ENCODE results near the gene LTBP1. TPM values are rescaled to one million over a fixed set of nuclear protein-coding genes. Genes with fewer than 3 reads are reported as not detected.

Gene LTBP1
- total RNA-seq, 1 donor from 2014 or later, result 36.0 TPM

GRCh38 chr2:33409417-33409955 is 462.7 kb downstream of the LTBP1 start:
- H3K27me3 ChIP-seq, result no peaks in the 10 kb centered on the region
- DNase-seq (no peak), ATAC-seq (no peak)
- intact Hi-C loops (cut with DNase I), result no loop called here
- no peaks in the 10 kb centered on the region for H3K36me3 ChIP-seq
- H3K4me1 ChIP-seq, result no peaks in the 10 kb centered on the region
- H3K27ac ChIP-seq, result no peak overlapping the region
- H3K9me3 ChIP-seq, result no peaks in the 10 kb centered on the region
- H3K4me3 ChIP-seq, result no peak overlapping the region
- TF ChIP-seq CTCF (IDR thresholded peaks at IDR 0.05), result no peak

GRCh38 chr2:33411765-33412164 is 465.0 kb downstream of the LTBP1 start:
- Histone ChIP-seq H3K4me1 (no peaks in the 10 kb centered on the region), H3K4me3 (no peak overlapping the region), H3K9me3 (no peaks in the 10 kb centered on the region), H3K36me3 (no peaks in the 10 kb centered on the region), H3K27me3 (no peaks in the 10 kb centered on the region), H3K27ac (no peak overlapping the region)
- intact Hi-C loops (cut with DNase I), result loop anchor here (10.0 kb wide), 1 partner anchor 173 kb away; no protein-coding TSS in a partner anchor
- ATAC-seq (no peak), DNase-seq (no peak)
- no peak for TF ChIP-seq CTCF (IDR thresholded peaks at IDR 0.05)

- ATAC-seq, result no peak
- Histone ChIP-seq H3K27ac (no peak overlapping the region), H3K27me3 (no peaks in the 10 kb centered on the region)
Observed at GRCh38 chr2:33412920-33413319, 466.2 kb downstream of the LTBP1 start.

GRCh38 chr2:33419581-33420200 is 472.9 kb downstream of the LTBP1 start:
- TF ChIP-seq CTCF (IDR thresholded peaks at IDR 0.05), result no peak
- intact Hi-C loops (cut with DNase I), result loop anchor here (10.0 kb wide), 1 partner anchor 165 kb away; no protein-coding TSS in a partner anchor
- no peaks in the 10 kb centered on the region for H3K9me3 ChIP-seq
- no peak overlapping the region for H3K27ac ChIP-seq
- H3K4me1 ChIP-seq, result no peaks in the 10 kb centered on the region
- DNase-seq (no peak), ATAC-seq (no peak)
- H3K36me3 ChIP-seq, result no peaks in the 10 kb centered on the region
- no peaks in the 10 kb centered on the region for H3K27me3 ChIP-seq
- no peak overlapping the region for H3K4me3 ChIP-seq

More at GRCh38 chr2:33412920-33413319, 466.2 kb downstream of the LTBP1 start:
- Histone ChIP-seq H3K4me1 (no peaks in the 10 kb centered on the region), H3K36me3 (no peaks in the 10 kb centered on the region), H3K9me3 (no peaks in the 10 kb centered on the region), H3K4me3 (no peak overlapping the region)
- intact Hi-C loops (cut with DNase I), result loop anchor here (10.0 kb wide), 1 partner anchor 172 kb away; no protein-coding TSS in a partner anchor
- no peak for DNase-seq
- peak; percentile 50 for TF ChIP-seq CTCF (IDR thresholded peaks at IDR 0.05)

- Histone ChIP-seq H3K9me3 (no peaks in the 10 kb centered on the region), H3K4me3 (no peak overlapping the region), H3K27ac (no peak overlapping the region), H3K36me3 (no peaks in the 10 kb centered on the region), H3K4me1 (no peaks in the 10 kb centered on the region), H3K27me3 (no peaks in the 10 kb centered on the region)
- intact Hi-C loops (cut with DNase I), result no loop called here
- DNase-seq (no peak), ATAC-seq (no peak)
- TF ChIP-seq CTCF (IDR thresholded peaks at IDR 0.05), result no peak
Observed at GRCh38 chr2:33420726-33421125, 474.0 kb downstream of the LTBP1 start.
